ENCODE data around the gene USP1.

USP1 gene

GRCh38 chr1:62436466-62437272 is at the start of gene USP1:
Gene USP1 (plus strand): TSS chr1:62437049. CDS start chr1:62439868, 2,819 bp downstream.
- peak; percentile 100 for DNase-seq

- DNase-seq: no peak
These were observed 47.3 kb upstream of the USP1 start for GRCh38 chr1:62389531-62389930.

- DNase-seq: no peak
These were observed 46.8 kb upstream of the USP1 start for GRCh38 chr1:62390071-62390470.

GRCh38 chr1:62391369-62391971 is 45.4 kb upstream of the USP1 start:
- DNase-seq: peak; percentile 9

- DNase-seq: no peak
These were observed 43.9 kb upstream of the USP1 start for GRCh38 chr1:62392951-62393350.

GRCh38 chr1:62394646-62395045 is 42.2 kb upstream of the USP1 start:
- DNase-seq: no peak

- DNase-seq: no peak
These were observed 41.6 kb upstream of the USP1 start for GRCh38 chr1:62395291-62395690.

- no peak for DNase-seq
These were observed 40.0 kb upstream of the USP1 start for GRCh38 chr1:62396871-62397270.

- DNase-seq: no peak
These were observed 39.5 kb upstream of the USP1 start for GRCh38 chr1:62397301-62397700.

- DNase-seq: no peak
These were observed 38.5 kb upstream of the USP1 start for GRCh38 chr1:62398377-62398776.

- no peak for DNase-seq
These were observed 35.7 kb upstream of the USP1 start for GRCh38 chr1:62401034-62401760.

- no peak for DNase-seq
These were observed 31.6 kb upstream of the USP1 start for GRCh38 chr1:62405247-62405646.

GRCh38 chr1:62406576-62406975 is 30.3 kb upstream of the USP1 start:
- DNase-seq: no peak

GRCh38 chr1:62407398-62408009 is 29.3 kb upstream of the USP1 start:
- peak; percentile 30 for DNase-seq

GRCh38 chr1:62415687-62416086 is 21.2 kb upstream of the USP1 start:
- DNase-seq: no peak

GRCh38 chr1:62417351-62417999 is 19.4 kb upstream of the USP1 start:
- no peak for DNase-seq

GRCh38 chr1:62420214-62420613 is 16.6 kb upstream of the USP1 start:
- no peak for DNase-seq

GRCh38 chr1:62423580-62424242 is 13.1 kb upstream of the USP1 start:
- DNase-seq: no peak

- DNase-seq: no peak
These were observed 12.4 kb upstream of the USP1 start for GRCh38 chr1:62424411-62424810.

- no peak for DNase-seq
These were observed 11.8 kb upstream of the USP1 start for GRCh38 chr1:62425041-62425440.

- DNase-seq: no peak
These were observed 10.6 kb upstream of the USP1 start for GRCh38 chr1:62426237-62426636.

- no peak for DNase-seq
These were observed 10.1 kb upstream of the USP1 start for GRCh38 chr1:62426794-62427193.
